Measurements from ENCODE around the gene F2RL1. TPM values are rescaled to one million over a fixed set of nuclear protein-coding genes. Genes with fewer than 3 reads are reported as not detected.

The F2RL1 gene
- total and polyA plus RNA-seq, 2 of the 13 experiments (the other 11 are each of a cell fraction or from before 2014, with no cell fraction given): 9.9 to 23.0 TPM

GRCh38 chr5:76805821-76806505 lies 12.9 kb upstream of the F2RL1 start (continued):
- TF ChIP-seq ZNF280B (CRISPR knock-in tag; IDR thresholded peaks at IDR 0.05; ENCODE audit: borderline replicate concordance): no peak
- TF ChIP-seq ZNF276 (CRISPR knock-in tag; IDR thresholded peaks at IDR 0.05; ENCODE audit: low read depth): no peak
- TF ChIP-seq MEIS2 (CRISPR knock-in tag; IDR thresholded peaks at IDR 0.05): no peak
- TF ChIP-seq ATF4 (CRISPR knock-in tag; IDR thresholded peaks at IDR 0.05): peak in 1 of 2 experiments; percentile 47; a peak in 1 of 4 replicates
- TF ChIP-seq POLR2AphosphoS5 (IDR thresholded peaks at IDR 0.05; ENCODE audit: low read depth, low read length): no peak
- TF ChIP-seq ZNF597 (CRISPR knock-in tag; IDR thresholded peaks at IDR 0.05): no peak
- TF ChIP-seq DDIT3 (CRISPR knock-in tag; IDR thresholded peaks at IDR 0.05): no peak
- peak; percentile 35; the same call in 1 of the 2 replicates for TF ChIP-seq FOXP4 (CRISPR knock-in tag; IDR thresholded peaks at IDR 0.05)
- TF ChIP-seq ZNF780A (CRISPR knock-in tag; IDR thresholded peaks at IDR 0.05): no peak
- no peak for TF ChIP-seq MED13 (CRISPR knock-in tag; IDR thresholded peaks at IDR 0.05)
- TF ChIP-seq ZNF274 (CRISPR knock-in tag; IDR thresholded peaks at IDR 0.05): no peak
- TF ChIP-seq THRA (CRISPR knock-in tag; IDR thresholded peaks at IDR 0.05; ENCODE audit: borderline replicate concordance): no peak
- TF ChIP-seq ZNF552 (CRISPR knock-in tag; IDR thresholded peaks at IDR 0.05; ENCODE audit: borderline replicate concordance): no peak
- no peak for TF ChIP-seq CREB1 (IDR thresholded peaks at IDR 0.05)
- TF ChIP-seq CREB1 (CRISPR knock-in tag; IDR thresholded peaks at IDR 0.05): peak; percentile 68
- TF ChIP-seq ZFP36L2 (CRISPR knock-in tag; IDR thresholded peaks at IDR 0.05): no peak
- no peak for TF ChIP-seq POLR2A (IDR thresholded peaks at IDR 0.05; ENCODE audit: insufficient read depth in 1 of 2, low read depth in 2 of 2, low read length in 2 of 2)
- no peak for TF ChIP-seq ZNF7 (CRISPR knock-in tag; IDR thresholded peaks at IDR 0.05)
- no peak for TF ChIP-seq YY1 (IDR thresholded peaks at IDR 0.05; ENCODE audit: insufficient read depth, insufficient replicate concordance, low read depth, low read length)
- TF ChIP-seq ZNF773 (CRISPR knock-in tag; IDR thresholded peaks at IDR 0.05; ENCODE audit: borderline replicate concordance): no peak
- TF ChIP-seq SNRNP70 (IDR thresholded peaks at IDR 0.05; ENCODE audit: low read depth, low read length): no peak

Measured in HepG2 (cell line).